ENCODE measurements around the gene TLE4. TPM values are rescaled to one million over a fixed set of nuclear protein-coding genes. Genes with fewer than 3 reads are reported as not detected.

Gene TLE4
- total RNA-seq, 1 experiment from 2014 or later = 17.9 TPM

- TF ChIP-seq CTCF (conservative IDR thresholded peaks at IDR 0.05; ENCODE audit: low read depth, low read length) (no peak), EZH2 (IDR thresholded peaks at IDR 0.05; ENCODE audit: low read length, unreplicated experiment) (no peak), EZH2phosphoT487 (IDR thresholded peaks at IDR 0.05; ENCODE audit: borderline replicate concordance, low read length) (no peak)
- no peak for ATAC-seq
- no peaks in the 10 kb centered on the region for H4K20me1 ChIP-seq (ENCODE audit: low read length)
- H3K4me1 ChIP-seq (ENCODE audit: insufficient read depth, low read length) = peaks cover 43% of the 10 kb centered on the region
- intact Hi-C loops (cut with micrococcal nuclease) = no loop called here
- POLR2A ChIA-PET (ENCODE audit: unreplicated experiment) = no interaction called here
- CTCF ChIA-PET = no interaction called here
- no peaks in the 10 kb centered on the region for H3K9me3 ChIP-seq (ENCODE audit: low read length)
- no TSS peak for BruUV-seq (replicated peaks)
- no peaks in the 10 kb centered on the region for H3K27me3 ChIP-seq (ENCODE audit: low read length)
- H3K27ac ChIP-seq (ENCODE audit: low read length) = no peak overlapping the region
- H3K79me2 ChIP-seq (ENCODE audit: low read length) = no peaks in the 10 kb centered on the region
- no peak overlapping the region for H3K4me3 ChIP-seq (ENCODE audit: low read length)
- no peaks in the 10 kb centered on the region for H3F3A ChIP-seq (ENCODE audit: low read length, unreplicated experiment)
- H3K9ac ChIP-seq (ENCODE audit: low read length) = no peak overlapping the region
- no peak for DNase-seq
- H3K36me3 ChIP-seq (ENCODE audit: low read depth, low read length) = no peaks in the 10 kb centered on the region
- no peaks in the 10 kb centered on the region for H3K9me2 ChIP-seq (replicated peaks; ENCODE audit: low read length)
- H2AFZ ChIP-seq (ENCODE audit: low read length) = no peak overlapping the region
- no peak overlapping the region for H3K4me2 ChIP-seq (ENCODE audit: low read length)
Measured at GRCh38 chr9:79672891-79673290, 101.1 kb downstream of the TLE4 start.

- no peaks in the 10 kb centered on the region for H4K20me1 ChIP-seq (ENCODE audit: low read length)
- no peak overlapping the region for H3K4me2 ChIP-seq (ENCODE audit: low read length)
- no peak overlapping the region for H3K9ac ChIP-seq (ENCODE audit: low read length)
- H3K9me2 ChIP-seq (replicated peaks; ENCODE audit: low read length) = no peaks in the 10 kb centered on the region
- BruUV-seq (replicated peaks) = no TSS peak
- ATAC-seq = no peak
- H3K79me2 ChIP-seq (ENCODE audit: low read length) = no peaks in the 10 kb centered on the region
- H3F3A ChIP-seq (ENCODE audit: low read length, unreplicated experiment) = no peaks in the 10 kb centered on the region
- H3K4me1 ChIP-seq (ENCODE audit: insufficient read depth, low read length) = peaks cover 36% of the 10 kb centered on the region
- H3K36me3 ChIP-seq (ENCODE audit: low read depth, low read length) = no peaks in the 10 kb centered on the region
- H3K27me3 ChIP-seq (ENCODE audit: low read length) = no peaks in the 10 kb centered on the region
- ChIA-PET CTCF (no interaction called here), POLR2A (ENCODE audit: unreplicated experiment) (no interaction called here)
- DNase-seq = no peak
- H3K27ac ChIP-seq (ENCODE audit: low read length) = no peak overlapping the region
- no peaks in the 10 kb centered on the region for H3K9me3 ChIP-seq (ENCODE audit: low read length)
- no peak overlapping the region for H2AFZ ChIP-seq (ENCODE audit: low read length)
- no peak overlapping the region for H3K4me3 ChIP-seq (ENCODE audit: low read length)
- TF ChIP-seq EZH2 (IDR thresholded peaks at IDR 0.05; ENCODE audit: low read length, unreplicated experiment) = no peak
- no peak for TF ChIP-seq CTCF (conservative IDR thresholded peaks at IDR 0.05; ENCODE audit: low read depth, low read length)
- TF ChIP-seq EZH2phosphoT487 (IDR thresholded peaks at IDR 0.05; ENCODE audit: borderline replicate concordance, low read length) = no peak
- intact Hi-C loops (cut with micrococcal nuclease) = no loop called here
Measured at GRCh38 chr9:79673614-79674013, 101.8 kb downstream of the TLE4 start.

GRCh38 chr9:79674052-79674777 is 102.5 kb downstream of the TLE4 start:
- no peak for DNase-seq
- CTCF ChIA-PET = no interaction called here
- POLR2A ChIA-PET (ENCODE audit: unreplicated experiment) = no interaction called here
- Histone ChIP-seq H2AFZ (ENCODE audit: low read length) (no peak overlapping the region), H3K9ac (ENCODE audit: low read length) (no peak overlapping the region), H3K79me2 (ENCODE audit: low read length) (no peaks in the 10 kb centered on the region), H4K20me1 (ENCODE audit: low read length) (no peaks in the 10 kb centered on the region), H3K27me3 (ENCODE audit: low read length) (no peaks in the 10 kb centered on the region), H3K9me3 (ENCODE audit: low read length) (no peaks in the 10 kb centered on the region), H3K4me1 (ENCODE audit: insufficient read depth, low read length) (peaks cover 30% of the 10 kb centered on the region), H3F3A (ENCODE audit: low read length, unreplicated experiment) (no peaks in the 10 kb centered on the region), H3K9me2 (replicated peaks; ENCODE audit: low read length) (no peaks in the 10 kb centered on the region), H3K27ac (ENCODE audit: low read length) (no peak overlapping the region), H3K4me2 (ENCODE audit: low read length) (no peak overlapping the region), H3K4me3 (ENCODE audit: low read length) (no peak overlapping the region), H3K36me3 (ENCODE audit: low read depth, low read length) (no peaks in the 10 kb centered on the region)
- TF ChIP-seq CTCF (conservative IDR thresholded peaks at IDR 0.05; ENCODE audit: low read depth, low read length) (no peak), EZH2 (IDR thresholded peaks at IDR 0.05; ENCODE audit: low read length, unreplicated experiment) (no peak), EZH2phosphoT487 (IDR thresholded peaks at IDR 0.05; ENCODE audit: borderline replicate concordance, low read length) (no peak)
- BruUV-seq (replicated peaks) = no TSS peak
- intact Hi-C loops (cut with micrococcal nuclease) = no loop called here
- no peak for ATAC-seq

Data from PC-3 (cell line).